ENCODE data around the gene CHCHD5. TPM values are rescaled to one million over a fixed set of nuclear protein-coding genes. Genes with fewer than 3 reads are reported as not detected.
"Not testable (repeated sequence)": the region's sequence is repeated elsewhere in the genome, so short reads cannot be mapped to it uniquely, and the experiment has no call there.

Gene CHCHD5
- total RNA-seq, 4 donors from 2014 or later = 16.6 to 31.2 (median 18.4) TPM

DNA sequence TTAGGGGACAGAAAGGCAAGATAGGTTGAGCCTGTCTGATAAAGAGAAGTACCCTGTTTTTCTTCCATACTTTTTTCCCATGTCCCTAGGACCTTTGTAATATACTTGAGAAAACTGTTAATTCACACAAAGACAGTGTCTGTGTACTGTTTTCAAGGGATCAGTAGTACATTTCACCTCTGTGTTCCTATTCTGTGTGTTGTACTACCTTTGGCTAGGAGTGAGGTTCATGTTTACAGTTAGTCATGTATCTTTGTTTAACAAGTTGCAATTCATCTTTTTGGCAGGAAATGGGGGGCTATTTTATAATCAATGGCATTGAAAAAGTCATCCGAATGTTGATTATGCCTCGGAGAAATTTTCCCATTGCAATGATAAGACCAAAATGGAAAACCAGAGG is 35.4 kb upstream of the CHCHD5 start:
- 98 to 100% methylated on average over 2 of the region's 2 CpGs for WGBS, 2 donors
- H3K9me3 ChIP-seq = no peaks in the 10 kb centered on the region
- H3K36me3 ChIP-seq = peaks cover 6 to 83% (median 36%) of the 10 kb centered on the region in 3 donors
- TF ChIP-seq POLR2A (IDR thresholded peaks at IDR 0.05) = no peak
- TF ChIP-seq, protein P1, sequence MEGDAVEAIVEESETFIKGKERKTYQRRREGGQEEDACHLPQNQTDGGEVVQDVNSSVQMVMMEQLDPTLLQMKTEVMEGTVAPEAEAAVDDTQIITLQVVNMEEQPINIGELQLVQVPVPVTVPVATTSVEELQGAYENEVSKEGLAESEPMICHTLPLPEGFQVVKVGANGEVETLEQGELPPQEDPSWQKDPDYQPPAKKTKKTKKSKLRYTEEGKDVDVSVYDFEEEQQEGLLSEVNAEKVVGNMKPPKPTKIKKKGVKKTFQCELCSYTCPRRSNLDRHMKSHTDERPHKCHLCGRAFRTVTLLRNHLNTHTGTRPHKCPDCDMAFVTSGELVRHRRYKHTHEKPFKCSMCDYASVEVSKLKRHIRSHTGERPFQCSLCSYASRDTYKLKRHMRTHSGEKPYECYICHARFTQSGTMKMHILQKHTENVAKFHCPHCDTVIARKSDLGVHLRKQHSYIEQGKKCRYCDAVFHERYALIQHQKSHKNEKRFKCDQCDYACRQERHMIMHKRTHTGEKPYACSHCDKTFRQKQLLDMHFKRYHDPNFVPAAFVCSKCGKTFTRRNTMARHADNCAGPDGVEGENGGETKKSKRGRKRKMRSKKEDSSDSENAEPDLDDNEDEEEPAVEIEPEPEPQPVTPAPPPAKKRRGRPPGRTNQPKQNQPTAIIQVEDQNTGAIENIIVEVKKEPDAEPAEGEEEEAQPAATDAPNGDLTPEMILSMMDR (IDR thresholded peaks at IDR 0.05) = no peak
- no peak for DNase-seq
- H3K4me1 ChIP-seq = peaks cover 0 to 14% (median 6%) of the 10 kb centered on the region in 3 donors
- no peaks in the 10 kb centered on the region for H3K27me3 ChIP-seq
- no peak overlapping the region for H3K27ac ChIP-seq
- intact Hi-C loops (cut with DNase I) = no loop called here
- no peak overlapping the region for H3K4me3 ChIP-seq

DNA sequence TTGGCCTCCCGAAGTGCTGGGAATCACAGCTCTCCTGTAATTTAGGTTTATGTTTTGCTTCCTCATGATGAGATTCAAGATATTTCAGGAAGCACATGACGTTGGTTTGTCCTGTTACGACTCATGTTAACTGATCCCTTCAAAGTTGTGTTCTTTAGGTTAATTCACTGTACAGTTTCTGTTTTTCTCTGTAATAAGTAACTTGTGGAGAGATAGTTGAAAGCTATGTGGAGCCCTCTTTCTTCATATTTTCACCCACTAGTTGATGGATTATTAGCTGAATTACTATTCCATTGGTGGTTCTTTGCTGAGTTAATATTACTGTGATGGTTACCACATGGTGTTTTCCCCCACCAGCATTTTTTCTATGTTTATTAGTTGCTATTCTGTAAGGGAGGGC is 18.3 kb upstream of the CHCHD5 start:
- no peak for DNase-seq
- WGBS, 2 donors = 69 to 71% methylated on average over 3 of the region's 3 CpGs
- no peak for TF ChIP-seq POLR2A (IDR thresholded peaks at IDR 0.05)
- TF ChIP-seq, protein P1 (IDR thresholded peaks at IDR 0.05) = no peak
- no peak overlapping the region for H3K27ac ChIP-seq
- H3K9me3 ChIP-seq = no peaks in the 10 kb centered on the region
- H3K27me3 ChIP-seq = no peaks in the 10 kb centered on the region
- no peak overlapping the region for H3K4me3 ChIP-seq
- H3K36me3 ChIP-seq = peaks cover 4 to 100% (median 21%) of the 10 kb centered on the region in 3 donors
- H3K4me1 ChIP-seq = no peaks in the 10 kb centered on the region
- intact Hi-C loops (cut with DNase I) = no loop called here

DNA sequence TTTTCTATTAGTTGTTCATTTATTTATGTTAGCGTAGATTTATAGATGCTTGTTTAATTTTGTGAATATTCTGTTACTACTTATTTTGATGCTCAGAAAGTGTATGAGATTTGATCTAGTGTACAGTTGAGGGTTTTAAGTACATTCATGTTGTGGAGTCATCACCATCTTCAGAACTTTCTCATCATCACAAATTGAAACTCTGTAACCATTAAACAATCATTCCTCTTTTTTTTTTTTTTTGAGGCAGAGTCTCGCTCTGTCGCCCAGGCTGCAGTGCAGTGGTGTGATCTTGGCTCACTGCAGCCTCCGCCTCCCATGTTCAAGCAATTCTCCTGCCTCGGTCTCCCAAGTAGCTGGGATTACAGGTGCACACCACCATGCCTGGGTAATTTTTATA is 17.9 kb upstream of the CHCHD5 start:
- peaks cover 4 to 100% (median 21%) of the 10 kb centered on the region in 3 donors for H3K36me3 ChIP-seq
- H3K4me3 ChIP-seq; intact Hi-C loops (cut with DNase I); H3K27me3 ChIP-seq; H3K4me1 ChIP-seq; H3K27ac ChIP-seq; H3K9me3 ChIP-seq; DNase-seq: not testable (repeated sequence)
- 97% methylated on average over 5 of the region's 5 CpGs for WGBS, 2 donors

DNA sequence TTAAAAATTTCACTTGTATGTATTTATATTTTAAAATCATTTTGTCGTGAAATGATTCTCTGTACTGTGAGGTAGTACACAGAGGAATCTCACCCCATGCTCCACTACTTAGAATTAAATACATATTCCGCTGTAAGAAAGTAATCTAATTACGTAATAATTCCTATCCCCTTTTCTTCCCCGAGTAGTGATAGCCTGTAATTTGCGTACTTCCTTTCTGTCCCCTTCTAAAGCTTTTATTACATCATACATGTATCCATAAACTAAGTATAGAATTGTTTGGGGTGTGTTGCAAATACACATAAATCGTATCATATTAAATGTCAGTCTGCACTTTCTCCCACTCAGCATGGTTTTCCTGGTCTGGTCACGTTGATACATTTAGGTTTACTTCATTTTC is 12.4 kb upstream of the CHCHD5 start:
- no peaks in the 10 kb centered on the region for H3K4me1 ChIP-seq
- intact Hi-C loops (cut with DNase I) = no loop called here
- no peak overlapping the region for H3K4me3 ChIP-seq
- 76 to 85% methylated on average over 7 of the region's 7 CpGs for WGBS, 2 donors
- H3K9me3 ChIP-seq = no peaks in the 10 kb centered on the region
- DNase-seq = no peak
- no peaks in the 10 kb centered on the region for H3K27me3 ChIP-seq
- TF ChIP-seq, protein P1 (IDR thresholded peaks at IDR 0.05) = no peak
- TF ChIP-seq POLR2A (IDR thresholded peaks at IDR 0.05) = no peak
- H3K36me3 ChIP-seq = peaks cover 4 to 100% (median 42%) of the 10 kb centered on the region in 3 donors
- no peak overlapping the region for H3K27ac ChIP-seq

DNA sequence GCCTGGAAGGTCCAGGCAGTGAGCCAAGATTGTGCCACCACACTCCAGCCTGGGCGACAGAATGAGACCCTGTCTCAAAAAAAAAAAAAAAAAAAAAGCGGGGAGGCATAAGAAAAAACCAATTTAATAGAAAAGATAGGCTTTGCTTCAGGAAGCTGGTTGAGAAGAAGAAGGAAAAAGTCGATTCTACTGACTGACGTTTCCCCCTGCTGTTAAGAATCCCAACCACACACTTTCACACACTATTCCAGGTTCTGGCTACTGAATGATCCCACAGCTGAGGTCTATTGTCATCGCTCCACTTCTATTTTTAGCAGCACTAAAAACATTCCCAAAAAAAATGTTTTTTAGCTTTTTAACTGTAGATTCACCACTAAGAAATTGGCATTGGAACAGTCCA is 6.7 kb upstream of the CHCHD5 start:
- intact Hi-C loops (cut with DNase I) = no loop called here
- H3K36me3 ChIP-seq = peaks cover 0 to 47% (median 20%) of the 10 kb centered on the region in 3 donors
- H3K4me3 ChIP-seq = no peak overlapping the region
- H3K27ac ChIP-seq = no peak overlapping the region
- DNase-seq = no peak
- H3K4me1 ChIP-seq = peaks cover 0 to 13% (median 0%) of the 10 kb centered on the region in 3 donors
- TF ChIP-seq, protein P1 (IDR thresholded peaks at IDR 0.05) = no peak
- no peak for TF ChIP-seq POLR2A (IDR thresholded peaks at IDR 0.05)
- no peaks in the 10 kb centered on the region for H3K27me3 ChIP-seq
- H3K9me3 ChIP-seq = no peaks in the 10 kb centered on the region
- 65 to 70% methylated on average over 5 of the region's 5 CpGs for WGBS, 2 donors

DNA sequence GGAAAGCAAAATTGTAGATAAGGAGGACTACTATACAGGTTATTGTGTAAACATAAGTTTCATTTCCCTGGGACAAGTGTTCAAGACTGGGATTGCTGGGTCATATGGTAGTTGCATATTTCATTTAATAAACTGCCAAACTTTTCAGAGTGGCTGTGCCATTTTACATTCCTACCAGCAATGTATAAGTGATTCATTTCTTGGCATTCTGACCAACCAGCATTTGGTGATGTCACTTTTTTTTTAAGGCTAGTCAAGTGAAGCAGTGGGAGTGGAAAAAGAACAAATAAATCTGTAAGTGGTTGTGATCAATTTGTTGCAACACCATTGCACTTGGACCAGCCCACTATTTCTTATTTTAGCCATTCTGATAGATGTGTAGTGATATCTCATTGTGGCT is 5.2 kb upstream of the CHCHD5 start:
- Histone ChIP-seq H3K4me1 (peaks cover 0 to 24% (median 9%) of the 10 kb centered on the region in 3 donors), H3K36me3 (peaks cover 0 to 32% (median 13%) of the 10 kb centered on the region in 3 donors), H3K9me3 (no peaks in the 10 kb centered on the region), H3K4me3 (no peak overlapping the region), H3K27ac (no peak overlapping the region), H3K27me3 (no peaks in the 10 kb centered on the region)
- intact Hi-C loops (cut with DNase I) = no loop called here
- TF ChIP-seq, protein P1 (IDR thresholded peaks at IDR 0.05) = peak in 1 of 6 experiments; percentile 29
- TF ChIP-seq POLR2A (IDR thresholded peaks at IDR 0.05) = no peak
- no peak for DNase-seq
